DND-41 (cell line): ENCODE data around the gene MS4A4E.

Experiments used
- EZH2 ChIP-seq: IDR thresholded peaks from 3 replicates; pipeline ENCODE4 v1.6.1; 2012; ENCODE audit warnings: borderline replicate concordance, low read depth, mild to moderate bottlenecking, moderate library complexity, low read length, inconsistent platforms; ENCODE audit not compliant: severe bottlenecking
- TF ChIP-seq, protein P1 (sequence below): IDR thresholded peaks from 2 replicates; pipeline ENCODE4 v1.5.1; 2012; ENCODE audit warnings: borderline replicate concordance, low read length, moderate library complexity, mild to moderate bottlenecking; ENCODE audit not compliant: poor library complexity, severe bottlenecking; ENCODE audit errors: extremely low read depth

- TF ChIP-seq, protein P1, sequence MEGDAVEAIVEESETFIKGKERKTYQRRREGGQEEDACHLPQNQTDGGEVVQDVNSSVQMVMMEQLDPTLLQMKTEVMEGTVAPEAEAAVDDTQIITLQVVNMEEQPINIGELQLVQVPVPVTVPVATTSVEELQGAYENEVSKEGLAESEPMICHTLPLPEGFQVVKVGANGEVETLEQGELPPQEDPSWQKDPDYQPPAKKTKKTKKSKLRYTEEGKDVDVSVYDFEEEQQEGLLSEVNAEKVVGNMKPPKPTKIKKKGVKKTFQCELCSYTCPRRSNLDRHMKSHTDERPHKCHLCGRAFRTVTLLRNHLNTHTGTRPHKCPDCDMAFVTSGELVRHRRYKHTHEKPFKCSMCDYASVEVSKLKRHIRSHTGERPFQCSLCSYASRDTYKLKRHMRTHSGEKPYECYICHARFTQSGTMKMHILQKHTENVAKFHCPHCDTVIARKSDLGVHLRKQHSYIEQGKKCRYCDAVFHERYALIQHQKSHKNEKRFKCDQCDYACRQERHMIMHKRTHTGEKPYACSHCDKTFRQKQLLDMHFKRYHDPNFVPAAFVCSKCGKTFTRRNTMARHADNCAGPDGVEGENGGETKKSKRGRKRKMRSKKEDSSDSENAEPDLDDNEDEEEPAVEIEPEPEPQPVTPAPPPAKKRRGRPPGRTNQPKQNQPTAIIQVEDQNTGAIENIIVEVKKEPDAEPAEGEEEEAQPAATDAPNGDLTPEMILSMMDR = no peak
- no peak for TF ChIP-seq EZH2
These were observed 36.3 kb downstream of the MS4A4E start for GRCh38 chr11:60206616-60207015.
